HepG2 (cell line): ENCODE results near the gene GNG7. TPM values are rescaled to one million over a fixed set of nuclear protein-coding genes. Genes with fewer than 3 reads are reported as not detected.

ENCODE experiments used
- CEBPG ChIP-seq: IDR thresholded peaks from 2 replicates; pipeline ENCODE4 v1.6.1; 2016
- DBP ChIP-seq: sonication (generic); formaldehyde crosslinking; IDR thresholded peaks from 2 replicates; pipeline ENCODE4 v1.4.0; 2020; ENCODE audit warnings: missing genetic modification reagents; ENCODE audit errors: not compliant biosample characterization
- HNRNPH1 ChIP-seq: fragments of 200-400 bp; formaldehyde crosslinking; optimal IDR thresholded peaks from 2 replicates; pipeline ENCODE3; 2017; ENCODE audit warnings: mild to moderate bottlenecking, low read depth, low read length
- JUND ChIP-seq: sonication (generic); formaldehyde crosslinking; IDR thresholded peaks from 2 replicates; pipeline ENCODE4 v1.8.0; 2022; ENCODE audit warnings: mild to moderate bottlenecking, missing genetic modification reagents
- KDM6A ChIP-seq: IDR thresholded peaks from 2 replicates; pipeline ENCODE4 v1.6.1; 2016; ENCODE audit warnings: low read depth
- MATR3 ChIP-seq: sonication (generic); formaldehyde crosslinking; IDR thresholded peaks from 2 replicates; pipeline ENCODE4 v1.4.0; 2020; ENCODE audit warnings: missing genetic modification reagents
- MED1 ChIP-seq: sonication (generic); formaldehyde crosslinking; IDR thresholded peaks from 2 replicates; pipeline ENCODE4 v1.4.0; 2020; ENCODE audit warnings: missing genetic modification reagents
- MYC ChIP-seq: sonication (generic); formaldehyde crosslinking; IDR thresholded peaks from 2 replicates; pipeline ENCODE4 v1.9.0; 2021; ENCODE audit warnings: missing genetic modification reagents, borderline replicate concordance
- NRL ChIP-seq: sonication (generic); formaldehyde crosslinking; IDR thresholded peaks from 2 replicates; pipeline ENCODE4 v1.5.0; 2020; ENCODE audit warnings: missing genetic modification reagents, mild to moderate bottlenecking, moderate library complexity, borderline replicate concordance
- PBX3 ChIP-seq: sonication (generic); formaldehyde crosslinking; IDR thresholded peaks from 2 replicates; pipeline ENCODE4 v1.8.1; 2023; ENCODE audit warnings: missing genetic modification reagents, inconsistent platforms, borderline replicate concordance
- RAD21 ChIP-seq: fragments of 450-650 bp; formaldehyde crosslinking; IDR thresholded peaks from 2 replicates; pipeline ENCODE4 v1.5.0; 2020; ENCODE audit warnings: mild to moderate bottlenecking
- SATB2 ChIP-seq: sonication (generic); formaldehyde crosslinking; IDR thresholded peaks from 2 replicates; pipeline ENCODE4 v1.5.0; 2020; ENCODE audit warnings: missing genetic modification reagents
- TBX2 ChIP-seq: sonication (generic); formaldehyde crosslinking; IDR thresholded peaks from 2 replicates; pipeline ENCODE4 v1.5.0; 2020; ENCODE audit warnings: missing genetic modification reagents, mild to moderate bottlenecking, borderline replicate concordance
- TFDP1 ChIP-seq: IDR thresholded peaks from 2 replicates; pipeline ENCODE4 v1.6.1; 2016; ENCODE audit warnings: missing compliant biosample characterization, missing genetic modification reagents, borderline replicate concordance
- XBP1 ChIP-seq: sonication (generic); formaldehyde crosslinking; IDR thresholded peaks from 2 replicates; pipeline ENCODE4 v1.5.0; 2020; ENCODE audit warnings: missing genetic modification reagents
- ZBED4 ChIP-seq: sonication (generic); formaldehyde crosslinking; IDR thresholded peaks from 2 replicates; pipeline ENCODE4 v1.4.0; 2020; ENCODE audit warnings: missing genetic modification reagents, borderline replicate concordance
- ZBTB3 ChIP-seq: sonication (generic); formaldehyde crosslinking; IDR thresholded peaks from 2 replicates; pipeline ENCODE4 v1.4.0; 2020; ENCODE audit warnings: low read depth, mild to moderate bottlenecking, moderate library complexity, missing genetic modification reagents, borderline replicate concordance
- ZFY ChIP-seq: sonication (generic); formaldehyde crosslinking; IDR thresholded peaks from 2 replicates; pipeline ENCODE4 v1.4.0; 2020; ENCODE audit warnings: missing genetic modification reagents
- ZMAT5 ChIP-seq: sonication (generic); formaldehyde crosslinking; IDR thresholded peaks from 2 replicates; pipeline ENCODE4 v1.5.0; 2020; ENCODE audit warnings: mild to moderate bottlenecking, low read depth, missing genetic modification reagents, borderline replicate concordance
- ZNF577 ChIP-seq: sonication (generic); formaldehyde crosslinking; IDR thresholded peaks from 2 replicates; pipeline ENCODE4 v1.4.0; 2020; ENCODE audit warnings: mild to moderate bottlenecking, low read depth, missing genetic modification reagents, borderline replicate concordance
- ZNF772 ChIP-seq: sonication (generic); formaldehyde crosslinking; IDR thresholded peaks from 2 replicates; pipeline ENCODE4 v1.5.0; 2020; ENCODE audit warnings: mild to moderate bottlenecking, missing genetic modification reagents
- ZNF773 ChIP-seq: sonication (generic); formaldehyde crosslinking; IDR thresholded peaks from 2 replicates; pipeline ENCODE4 v1.4.0; 2020; ENCODE audit warnings: missing genetic modification reagents, borderline replicate concordance
- ZSCAN20 ChIP-seq: sonication (generic); formaldehyde crosslinking; IDR thresholded peaks from 2 replicates; pipeline ENCODE4 v1.4.0; 2020; ENCODE audit warnings: missing genetic modification reagents, mild to moderate bottlenecking, borderline replicate concordance
- polyA plus RNA-seq, 8 experiments: library from polyadenylated mRNA; depleted of rRNA in 3 of 8; stranded (reverse) in 7 of 8; unstranded in 1 of 8; fragments of >200 nt; fragmentation: Illumina TruSeq in 4 of 8; extraction: Trizol in 4 of 8; gene quantifications; 2 replicates each; pipeline versions ENCODE4 v1.2.1 to v1.2.3, GENCODE V29; 2011 to 2016; ENCODE audit warnings: low read depth in 4 of 8, missing spikeins in 1 of 8, mixed read lengths in 1 of 8; ENCODE audit not compliant: insufficient read depth in 1 of 8
- total RNA-seq, 5 experiments: library from RNA; depleted of rRNA; stranded (reverse); fragments of >200 nt; fragmentation: Illumina TruSeq; extraction: Trizol; gene quantifications; 2 replicates each; pipeline ENCODE4 v1.2.3, GENCODE V29; 2016; ENCODE audit warnings: low read depth in 1 of 5

Gene GNG7
- total and polyA plus RNA-seq, 2 of the 13 experiments (the other 11 are each of a cell fraction or from before 2014, with no cell fraction given) = 1.4 to 3.3 TPM

GRCh38 chr19:2475702-2476450 is 226.6 kb downstream of the GNG7 start, which contains the start of gene GADD45B (continued):
- TF ChIP-seq TBX2 (CRISPR knock-in tag) (no peak; the same call in 1 of the 2 replicates), ZNF772 (CRISPR knock-in tag) (peak; percentile 51; the same call in 1 of the 2 replicates), XBP1 (peak; percentile 73; the same call in 1 of the 2 replicates), RAD21 (CRISPR knock-in tag) (peak; percentile 36; the same call in 1 of the 2 replicates), MATR3 (no peak), SATB2 (CRISPR knock-in tag) (peak; percentile 49; the same call in 1 of the 2 replicates), MED1 (CRISPR knock-in tag) (peak; percentile 73), ZSCAN20 (CRISPR knock-in tag) (no peak), ZNF577 (CRISPR knock-in tag) (no peak), CEBPG (CRISPR knock-in tag) (peak; percentile 39), KDM6A (CRISPR knock-in tag) (no peak), PBX3 (0 out of 2 replicates have a peak, but pooled peaks have one; percentile 48), DBP (CRISPR knock-in tag) (no peak), ZNF773 (CRISPR knock-in tag) (no peak), TFDP1 (CRISPR knock-in tag) (0 out of 2 replicates have a peak, but pooled peaks have one; percentile 29), JUND (CRISPR knock-in tag) (no peak), NRL (CRISPR knock-in tag) (no peak), HNRNPH1 (no peak), ZFY (no peak), ZMAT5 (CRISPR knock-in tag) (no peak), ZBTB3 (CRISPR knock-in tag) (no peak), MYC (CRISPR knock-in tag) (no peak; the same call in 1 of the 2 replicates), ZBED4 (CRISPR knock-in tag) (peak; percentile 89)
